HepG2 (cell line): Measurements from ENCODE around the gene GSTM2. TPM values are rescaled to one million over a fixed set of nuclear protein-coding genes. Genes with fewer than 3 reads are reported as not detected.
A peak's percentile ranks its signal among the peaks of the same experiment; 100 is the strongest.

Experiments
- ATAC-seq: fragments of 200-7000 bp; cut with Tn5 transposase; 3 replicates; pipeline ENCODE4 v1.9.1; 2020; ENCODE audit warnings: mild to moderate bottlenecking, moderate library complexity
- BruUV-seq: library from RNA; stranded (reverse); fragments of 400-500 nt; replicated peaks from 2 replicates; lab custom pipeline; 2021; lab: Mats Ljungman, UMichigan
- CTCF ChIA-PET: fragments of 300-600 bp; formaldehyde crosslinking; extraction: SDS; loops from one replicate; lab custom pipeline; 2021; ENCODE audit warnings: low total read pairs, inconsistent platforms, low intra/inter-chr PET ratio; lab: Yijun Ruan, JAX
- POLR2A ChIA-PET: fragments of 350-600 bp; sonication (Branson Sonifier 250); formaldehyde crosslinking; loops from one replicate; lab custom pipeline; 2020; ENCODE audit warnings: antibody characterized with exemption, inconsistent platforms; lab: Yijun Ruan, JAX
- DNase-seq: peaks from one replicate; pipeline ENCODE4 v3.0.0-alpha.2; 2015; ENCODE audit warnings: low spot score
- FAIRE-seq: peaks from 3 replicates; lab custom pipeline; 2011; peaks lifted over from hg19 to GRCh38; lab: Jason Lieb, UNC
- H2AFZ ChIP-seq: one replicate; pipeline ENCODE4 v1.6.1; 2011; ENCODE audit warnings: low read length, inconsistent platforms
- H3K27ac ChIP-seq: fragments of 300-600 bp; 3 replicates; pipeline ENCODE4 v1.8.0; 2011; ENCODE audit warnings: mixed run types, mild to moderate bottlenecking, mixed read lengths, low read length, inconsistent platforms; ENCODE audit not compliant: insufficient read depth; ENCODE audit errors: extremely low read length
- H3K27me3 ChIP-seq, 2 experiments: fragments of 200-600 bp in 1 of 2; 2 replicates in 1 of 2; 3 replicates in 1 of 2; pipeline versions ENCODE4 v1.6.0 to v1.8.0; 2011; ENCODE audit warnings: low read length in 2 of 2, mild to moderate bottlenecking in 2 of 2, moderate library complexity in 2 of 2, inconsistent platforms in 1 of 2; ENCODE audit not compliant: insufficient read depth in 2 of 2, control insufficient read depth in 1 of 2
- H3K36me3 ChIP-seq, 2 experiments: fragments of 200-600 bp in 1 of 2; replicated peaks in 1 of 2; 2 replicates in 1 of 2; 3 replicates in 1 of 2; pipeline versions ENCODE4 v1.5.1 to v1.8.0; 2011; ENCODE audit warnings: low read length in 2 of 2, inconsistent platforms in 1 of 2; ENCODE audit not compliant: insufficient read depth in 2 of 2, control insufficient read depth in 1 of 2
- H3K4me1 ChIP-seq: 2 replicates; pipeline ENCODE4 v1.5.1; 2012; ENCODE audit warnings: low read length, inconsistent platforms; ENCODE audit not compliant: insufficient read depth
- H3K4me2 ChIP-seq: 2 replicates; pipeline ENCODE4 v1.6.0; 2011; ENCODE audit warnings: low read depth, low read length, inconsistent platforms
- H3K4me3 ChIP-seq, 3 experiments: fragments of 200-600 bp in 1 of 3; sonication (generic), shearing (Covaris generic) in 1 of 3; replicated peaks in 1 of 3; 2 replicates each; pipeline ENCODE4 v1.5.1; 2011 to 2016; ENCODE audit warnings: low read length in 3 of 3, inconsistent platforms in 2 of 3, low read depth in 2 of 3, mild to moderate bottlenecking in 2 of 3, control low read depth in 1 of 3, mixed read lengths in 1 of 3; ENCODE audit not compliant: insufficient read depth in 1 of 3
- H3K79me2 ChIP-seq: one replicate; pipeline ENCODE4 v1.6.1; 2011; ENCODE audit warnings: low read length, inconsistent platforms; ENCODE audit not compliant: insufficient read depth
- H3K9ac ChIP-seq: 2 replicates; pipeline ENCODE4 v1.6.0; 2011; ENCODE audit warnings: mild to moderate bottlenecking, low read depth, low read length, inconsistent platforms; ENCODE audit not compliant: insufficient read depth
- H3K9me3 ChIP-seq: 2 replicates; pipeline ENCODE4 v1.5.1; 2012; ENCODE audit warnings: mild to moderate bottlenecking, low read length
- H4K20me1 ChIP-seq: 2 replicates; pipeline ENCODE4 v1.6.0; 2011; ENCODE audit warnings: inconsistent platforms, mild to moderate bottlenecking, low read length, moderate library complexity; ENCODE audit not compliant: insufficient read depth
- ATF1 ChIP-seq: IDR thresholded peaks from 2 replicates; pipeline ENCODE4 v1.6.1; 2016; ENCODE audit warnings: mild to moderate bottlenecking, control low read depth
- MYC ChIP-seq: sonication (generic); formaldehyde crosslinking; IDR thresholded peaks from 2 replicates; pipeline ENCODE4 v1.9.0; 2021; ENCODE audit warnings: missing genetic modification reagents, borderline replicate concordance
- TEAD3 ChIP-seq: optimal IDR thresholded peaks from 2 replicates; pipeline ENCODE3; 2016; ENCODE audit warnings: borderline replicate concordance
- ZNF143 ChIP-seq: sonication (generic); formaldehyde crosslinking; IDR thresholded peaks from 2 replicates; pipeline ENCODE4 v1.4.0; 2020; ENCODE audit warnings: missing genetic modification reagents
- WGBS: methylation state at CpG from one replicate; pipeline ENCODE4 v1.1.6; 2017; ENCODE audit warnings: low lambda C conversion rate; 5-methylcytosine and 5-hydroxymethylcytosine counted together
- in situ Hi-C: cut with HindIII; loops from 2 replicates; pipeline ENCODE4 v1.10.0; 2017; ENCODE audit warnings: low pct_unique_long_range_greater_than_20kb; ENCODE audit not compliant: extremely low pct_ligation_motif_present
- intact Hi-C: fragments of 100-400 bp; cut with micrococcal nuclease; formaldehyde crosslinking; loops from one replicate; pipeline ENCODE4 v1.10.0; 2022; ENCODE audit not compliant: unreplicated experiment
- polyA plus RNA-seq, 8 experiments: library from polyadenylated mRNA; depleted of rRNA in 3 of 8; stranded (reverse) in 7 of 8; unstranded in 1 of 8; fragments of >200 nt; fragmentation: Illumina TruSeq in 4 of 8; extraction: Trizol in 4 of 8; gene quantifications; 2 replicates each; pipeline versions ENCODE4 v1.2.1 to v1.2.3, GENCODE V29; 2011 to 2016; ENCODE audit warnings: low read depth in 4 of 8, missing spikeins in 1 of 8, mixed read lengths in 1 of 8; ENCODE audit not compliant: insufficient read depth in 1 of 8
- total RNA-seq, 5 experiments: library from RNA; depleted of rRNA; stranded (reverse); fragments of >200 nt; fragmentation: Illumina TruSeq; extraction: Trizol; gene quantifications; 2 replicates each; pipeline ENCODE4 v1.2.3, GENCODE V29; 2016; ENCODE audit warnings: low read depth in 1 of 5
- TF ChIP-seq, protein P1 (sequence below): IDR thresholded peaks from 2 replicates; pipeline ENCODE4 v1.6.1; 2012; ENCODE audit warnings: low read length, improper control_type of control experiment
- TF ChIP-seq, protein P2 (sequence below): IDR thresholded peaks from 2 replicates; pipeline ENCODE4 v1.6.1; 2016; ENCODE audit warnings: low read depth, control low read depth

Gene GSTM2
- total and polyA plus RNA-seq, 2 of the 13 experiments (the other 11 are each of a cell fraction or from before 2014, with no cell fraction given), result 7.0 to 15.0 TPM

GRCh38 chr1:109636201-109636952, 31.5 kb upstream of the GSTM2 start (continued):
- TF ChIP-seq, protein P1, sequence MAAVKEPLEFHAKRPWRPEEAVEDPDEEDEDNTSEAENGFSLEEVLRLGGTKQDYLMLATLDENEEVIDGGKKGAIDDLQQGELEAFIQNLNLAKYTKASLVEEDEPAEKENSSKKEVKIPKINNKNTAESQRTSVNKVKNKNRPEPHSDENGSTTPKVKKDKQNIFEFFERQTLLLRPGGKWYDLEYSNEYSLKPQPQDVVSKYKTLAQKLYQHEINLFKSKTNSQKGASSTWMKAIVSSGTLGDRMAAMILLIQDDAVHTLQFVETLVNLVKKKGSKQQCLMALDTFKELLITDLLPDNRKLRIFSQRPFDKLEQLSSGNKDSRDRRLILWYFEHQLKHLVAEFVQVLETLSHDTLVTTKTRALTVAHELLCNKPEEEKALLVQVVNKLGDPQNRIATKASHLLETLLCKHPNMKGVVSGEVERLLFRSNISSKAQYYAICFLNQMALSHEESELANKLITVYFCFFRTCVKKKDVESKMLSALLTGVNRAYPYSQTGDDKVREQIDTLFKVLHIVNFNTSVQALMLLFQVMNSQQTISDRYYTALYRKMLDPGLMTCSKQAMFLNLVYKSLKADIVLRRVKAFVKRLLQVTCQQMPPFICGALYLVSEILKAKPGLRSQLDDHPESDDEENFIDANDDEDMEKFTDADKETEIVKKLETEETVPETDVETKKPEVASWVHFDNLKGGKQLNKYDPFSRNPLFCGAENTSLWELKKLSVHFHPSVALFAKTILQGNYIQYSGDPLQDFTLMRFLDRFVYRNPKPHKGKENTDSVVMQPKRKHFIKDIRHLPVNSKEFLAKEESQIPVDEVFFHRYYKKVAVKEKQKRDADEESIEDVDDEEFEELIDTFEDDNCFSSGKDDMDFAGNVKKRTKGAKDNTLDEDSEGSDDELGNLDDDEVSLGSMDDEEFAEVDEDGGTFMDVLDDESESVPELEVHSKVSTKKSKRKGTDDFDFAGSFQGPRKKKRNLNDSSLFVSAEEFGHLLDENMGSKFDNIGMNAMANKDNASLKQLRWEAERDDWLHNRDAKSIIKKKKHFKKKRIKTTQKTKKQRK, result no peak
- TF ChIP-seq, protein P2, sequence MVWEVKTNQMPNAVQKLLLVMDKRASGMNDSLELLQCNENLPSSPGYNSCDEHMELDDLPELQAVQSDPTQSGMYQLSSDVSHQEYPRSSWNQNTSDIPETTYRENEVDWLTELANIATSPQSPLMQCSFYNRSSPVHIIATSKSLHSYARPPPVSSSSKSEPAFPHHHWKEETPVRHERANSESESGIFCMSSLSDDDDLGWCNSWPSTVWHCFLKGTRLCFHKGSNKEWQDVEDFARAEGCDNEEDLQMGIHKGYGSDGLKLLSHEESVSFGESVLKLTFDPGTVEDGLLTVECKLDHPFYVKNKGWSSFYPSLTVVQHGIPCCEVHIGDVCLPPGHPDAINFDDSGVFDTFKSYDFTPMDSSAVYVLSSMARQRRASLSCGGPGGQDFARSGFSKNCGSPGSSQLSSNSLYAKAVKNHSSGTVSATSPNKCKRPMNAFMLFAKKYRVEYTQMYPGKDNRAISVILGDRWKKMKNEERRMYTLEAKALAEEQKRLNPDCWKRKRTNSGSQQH (CRISPR knock-in tag), result 0 out of 2 replicates have a peak, but pooled peaks have one; percentile 20
- TF ChIP-seq ZNF143 (CRISPR knock-in tag), result no peak

- Histone ChIP-seq H4K20me1 (no peaks in the 10 kb centered on the region), H2AFZ (no peak overlapping the region), H3K9ac (no peak overlapping the region), H3K27me3 (no peaks in the 10 kb centered on the region), H3K27ac (no peak overlapping the region), H3K79me2 (no peaks in the 10 kb centered on the region), H3K9me3 (no peaks in the 10 kb centered on the region), H3K4me2 (no peak overlapping the region), H3K4me3 (no peak overlapping the region), H3K36me3 (no peaks in the 10 kb centered on the region), H3K4me1 (peaks cover 27% of the 10 kb centered on the region)
- no TSS peak for BruUV-seq
- ChIA-PET POLR2A (interaction anchor here (2.2 kb wide), 1 partner anchor 17 kb away, joined by 11 read pairs; no protein-coding TSS in a partner anchor), CTCF (no interaction called here)
- no peak for DNase-seq
- no peak for FAIRE-seq
- TF ChIP-seq MYC (CRISPR knock-in tag) (no peak), TEAD3 (no peak), ATF1 (CRISPR knock-in tag) (no peak)
- in situ Hi-C loops, result no loop called here
- WGBS, result 96% methylated on average over 7 of the region's 7 CpGs
- intact Hi-C loops, result no loop called here
- no peak for ATAC-seq
Observed at GRCh38 chr1:109637446-109637845, 30.4 kb upstream of the GSTM2 start.
